Esophagus mucosa (tissue), 1 donor: ENCODE measurements around the gene SRSF7. TPM values are rescaled to one million over a fixed set of nuclear protein-coding genes. Genes with fewer than 3 reads are reported as not detected.
"Not testable (repeated sequence)": the region's sequence is repeated elsewhere in the genome, so short reads cannot be mapped to it uniquely, and the experiment has no call there.

Experiments
- ATAC-seq: fragments of 200-7000 bp; cut with Tn5 transposase; one replicate; pipeline ENCODE4 v1.9.1; 2020
- total RNA-seq: library from RNA; stranded (reverse); gene quantifications from one replicate; pipeline ENCODE4 v1.2.4, GENCODE V29; 2023
- donor health status: DM: yes; HTN: yes; CAD: no.

SRSF7 gene
- total RNA-seq, 1 donor from 2014 or later = 96.2 TPM

DNA sequence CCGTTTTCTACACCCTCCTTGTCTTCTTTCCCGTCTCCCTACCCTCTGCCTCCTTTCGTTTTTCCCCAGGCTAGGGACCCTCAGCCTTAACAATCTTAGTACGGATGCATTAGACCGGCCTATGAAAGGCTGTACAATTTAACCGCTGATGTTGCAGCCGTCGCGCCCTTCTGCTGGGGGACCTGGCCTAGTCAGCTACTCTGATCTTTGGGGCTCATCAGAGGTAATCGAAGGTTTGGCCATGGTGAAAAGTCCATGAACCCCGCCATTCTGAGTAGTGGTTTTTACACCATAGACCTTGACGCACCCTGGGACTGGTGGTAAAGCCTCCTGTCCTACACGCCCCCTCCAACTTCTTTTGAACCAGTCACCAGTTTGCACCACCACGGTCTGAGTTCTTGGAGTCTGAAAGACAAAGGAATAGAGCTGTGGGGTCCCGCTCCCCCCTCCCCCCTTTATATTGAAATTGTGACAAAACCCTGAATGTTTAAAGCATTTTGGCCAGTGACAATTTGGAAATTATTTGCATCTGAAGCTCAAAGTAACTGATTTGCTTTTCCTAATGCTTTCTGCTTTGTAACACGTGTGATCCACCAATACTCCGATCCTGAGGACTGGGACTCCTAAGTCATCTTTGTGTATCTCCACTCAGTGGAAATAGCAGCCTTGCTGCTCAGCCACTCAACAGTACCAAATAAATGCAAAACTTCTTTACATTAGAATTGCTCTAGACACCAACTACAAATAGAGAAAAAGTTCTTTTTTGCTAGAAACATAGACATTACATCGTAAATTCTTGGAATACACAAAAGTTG, 642 bp upstream of the SRSF7 start:
- ATAC-seq = no peak

DNA sequence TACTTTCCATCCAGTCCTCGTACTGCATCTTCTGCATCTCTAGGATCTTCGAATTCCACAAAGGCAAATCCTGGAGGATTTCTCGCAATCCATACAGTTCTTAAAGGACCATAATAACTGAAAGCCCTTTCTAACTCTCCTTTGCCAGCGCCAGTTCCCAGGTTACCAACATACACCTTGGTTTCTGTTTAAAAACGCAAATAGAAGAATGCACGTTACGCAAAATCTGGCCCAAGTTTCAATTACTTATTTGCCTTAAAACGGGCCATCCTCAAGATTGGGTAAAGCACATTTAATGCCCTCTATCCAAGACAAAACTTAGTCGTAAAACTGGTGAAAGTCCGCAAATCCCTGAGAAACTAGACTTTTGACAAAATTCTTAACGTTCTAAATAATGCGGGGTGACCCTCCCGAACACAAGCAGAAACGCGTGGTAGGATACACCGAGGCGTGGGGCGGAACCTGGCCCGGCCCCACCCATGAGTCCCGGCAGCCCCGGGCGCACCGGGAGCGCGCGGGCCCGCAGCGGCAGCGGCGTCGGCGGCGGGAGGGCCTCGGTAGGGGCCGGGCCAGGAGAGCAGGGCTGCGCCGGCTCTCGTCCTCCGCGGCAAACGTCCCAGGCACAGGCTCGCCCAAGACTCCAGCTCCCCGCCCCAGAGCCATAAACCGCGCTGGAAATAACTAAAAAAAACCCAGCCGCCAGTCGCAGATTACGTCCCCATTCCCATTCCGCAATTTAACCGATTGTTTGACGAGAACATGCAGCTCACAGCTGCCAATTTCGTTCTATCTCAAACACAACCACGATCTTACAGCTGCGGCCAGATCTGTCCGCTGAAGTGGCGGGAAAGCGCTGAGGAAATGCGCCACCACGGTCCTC, 910 bp downstream of the SRSF7 start:
- peak; percentile 75 for ATAC-seq

DNA sequence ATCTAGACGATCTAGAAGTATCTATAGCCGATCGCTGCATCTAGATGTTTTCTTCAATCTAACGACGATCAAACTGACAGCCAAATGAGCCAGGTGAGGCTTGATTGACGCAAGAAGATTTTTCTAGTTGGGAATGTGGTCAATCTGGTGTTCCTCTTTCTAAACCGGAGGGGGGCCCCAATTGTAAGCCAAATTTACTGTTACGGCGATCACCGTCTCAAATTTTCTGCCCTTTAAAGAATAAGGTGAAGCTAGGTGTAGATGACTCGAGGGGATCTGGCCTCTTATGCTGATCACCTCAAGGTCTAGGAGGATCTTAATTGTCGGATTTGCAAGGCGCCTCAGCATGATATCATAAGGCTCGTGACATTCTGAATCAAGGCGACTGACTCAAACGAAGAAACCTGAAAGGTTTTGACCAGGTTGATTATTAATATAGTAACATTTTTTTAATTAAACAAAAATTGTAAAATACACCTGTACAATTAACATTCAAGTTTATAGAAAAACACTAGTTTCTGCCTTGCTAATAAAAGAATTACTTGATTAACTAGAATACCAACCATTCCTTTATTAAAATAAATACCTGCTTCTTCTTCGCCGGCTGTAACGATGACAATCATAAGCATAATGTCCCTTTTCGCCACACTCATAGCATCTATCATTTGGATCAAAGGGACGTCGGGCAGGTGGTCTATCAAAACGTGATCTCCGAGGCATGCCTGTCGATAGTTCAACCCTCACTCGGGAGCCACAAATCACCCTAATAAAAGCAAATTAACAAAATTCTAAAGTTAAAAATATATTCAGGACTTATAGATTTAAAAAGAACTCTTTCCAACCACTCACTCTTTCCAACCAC, 2.0 kb downstream of the SRSF7 start:
- no peak for ATAC-seq

DNA sequence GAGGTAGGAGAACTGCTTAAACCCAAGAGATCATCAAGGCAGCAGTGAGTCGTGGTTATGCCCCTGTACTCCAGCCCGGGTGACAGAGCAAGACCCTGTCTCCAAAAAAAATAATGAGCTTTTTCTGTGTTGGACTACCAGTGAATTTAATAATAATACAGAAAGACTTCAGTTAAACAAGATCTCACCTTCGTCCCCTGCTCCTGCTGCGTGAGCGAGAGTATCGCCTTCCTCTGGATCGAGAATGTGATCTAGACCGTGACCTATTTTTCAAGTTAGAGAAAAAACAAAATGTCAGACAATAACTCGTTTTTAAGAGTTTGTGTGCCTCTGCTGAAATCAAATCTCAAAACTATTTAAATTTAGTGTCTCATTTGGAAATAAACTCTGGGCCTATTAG, 2.8 kb downstream of the SRSF7 start:
- no peak for ATAC-seq

DNA sequence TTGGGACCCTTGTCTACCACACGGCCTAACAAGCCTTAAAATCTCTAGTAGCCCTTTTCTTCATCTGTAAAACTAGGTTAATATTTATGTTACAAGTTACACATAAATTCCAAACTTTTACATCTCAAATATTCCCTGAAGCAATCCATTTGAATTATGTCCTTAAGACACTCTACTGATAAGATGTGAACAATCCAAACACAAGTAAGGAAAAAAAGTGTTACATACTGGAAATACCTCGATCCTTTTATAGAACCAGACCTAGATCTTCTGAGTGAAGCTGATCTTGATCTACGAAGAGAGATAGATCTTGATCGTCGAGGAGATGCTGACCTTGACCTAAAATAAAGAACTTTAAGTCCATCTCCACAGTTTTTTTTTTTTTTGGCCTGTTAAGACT, 3.3 kb downstream of the SRSF7 start:
- no peak for ATAC-seq

DNA sequence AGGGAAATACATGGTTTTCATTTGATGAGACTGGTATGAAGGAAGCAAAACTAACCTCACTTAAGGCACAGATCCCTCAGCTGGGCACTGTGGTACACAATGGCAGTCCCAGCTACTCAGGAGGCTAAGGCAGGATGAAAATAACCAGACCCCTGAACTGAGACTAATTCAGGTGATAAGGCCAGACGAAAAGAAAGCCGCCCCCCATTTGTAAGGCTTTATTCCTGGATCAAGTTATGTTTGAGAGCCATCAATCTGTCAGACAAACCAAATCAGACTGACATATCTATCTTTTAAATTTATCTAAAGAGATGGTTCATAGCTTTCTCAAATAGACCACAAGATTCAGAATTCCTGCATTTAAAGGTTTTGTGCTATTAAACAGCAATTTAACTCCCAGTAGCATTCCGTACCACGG, 4.1 kb downstream of the SRSF7 start:
- ATAC-seq = no peak

DNA sequence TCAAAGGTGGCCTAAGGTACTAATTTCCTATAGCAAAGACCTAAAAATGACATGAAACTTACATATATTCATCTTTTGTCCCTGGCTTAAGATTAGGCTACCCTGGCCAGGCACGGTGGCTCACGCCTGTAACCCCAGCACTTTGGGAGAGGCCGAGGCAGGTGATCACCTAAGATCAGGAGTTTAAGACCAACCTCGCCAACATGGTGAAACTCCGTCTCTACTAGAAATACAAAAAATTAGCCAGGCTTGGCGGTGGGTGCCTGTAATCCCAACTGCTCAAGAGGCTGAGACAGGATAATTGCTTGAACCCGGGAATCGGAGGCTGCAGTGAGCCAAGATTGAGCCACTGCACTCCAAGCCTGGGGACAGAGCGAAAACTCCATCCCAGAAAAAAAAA, 5.9 kb downstream of the SRSF7 start:
- ATAC-seq = no peak

DNA sequence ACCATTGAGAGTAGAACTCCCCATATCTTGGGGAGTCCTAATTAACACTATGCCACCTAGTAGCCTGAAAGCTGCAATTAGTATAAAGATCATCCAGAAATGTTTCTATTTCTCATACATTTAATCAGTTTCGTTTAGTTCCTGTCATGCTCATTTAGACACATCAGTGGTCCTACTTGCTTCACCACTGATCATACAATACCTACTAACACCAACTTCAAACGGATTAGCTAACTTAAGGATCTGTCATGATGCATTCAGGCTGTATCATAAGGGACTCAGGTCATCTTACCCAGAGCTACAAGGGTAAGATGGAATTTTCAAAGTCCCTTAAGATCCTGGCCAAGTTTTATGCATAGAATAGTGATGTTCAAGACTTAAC, 6.8 kb downstream of the SRSF7 start:
- ATAC-seq = no peak

DNA sequence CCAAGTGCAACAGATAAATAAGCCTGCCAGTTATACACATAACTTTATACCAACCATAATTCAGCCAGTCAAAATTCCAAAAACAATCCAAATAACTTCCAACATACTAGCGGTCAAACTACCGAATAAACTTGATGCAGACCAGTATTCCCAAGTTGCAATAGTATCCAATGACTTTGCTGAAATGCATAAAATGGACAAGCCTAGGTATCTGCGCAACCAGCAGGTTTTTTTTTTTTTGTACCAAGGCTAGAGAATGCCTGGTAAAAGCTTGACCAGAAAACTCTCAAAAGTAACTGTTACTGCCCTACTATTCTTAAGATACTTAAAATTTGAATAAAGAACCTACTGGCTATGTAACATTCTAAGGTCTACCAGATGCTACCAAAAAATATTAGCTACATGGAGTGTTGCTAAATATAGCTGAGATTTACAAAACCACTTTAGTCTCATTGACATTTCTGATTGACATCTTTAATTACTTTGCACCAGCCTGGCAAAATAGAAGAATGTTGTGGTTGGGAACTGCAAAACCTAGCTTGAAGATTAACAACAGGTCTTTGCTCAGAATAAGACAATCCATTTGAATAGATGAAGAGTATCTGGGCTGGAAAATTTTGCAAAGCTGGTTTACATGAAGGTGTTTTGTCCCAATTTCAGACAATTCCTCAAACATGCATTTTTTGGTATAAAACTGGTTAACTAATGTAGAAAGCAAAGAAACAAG, 7.3 kb downstream of the SRSF7 start:
- ATAC-seq = no peak

DNA sequence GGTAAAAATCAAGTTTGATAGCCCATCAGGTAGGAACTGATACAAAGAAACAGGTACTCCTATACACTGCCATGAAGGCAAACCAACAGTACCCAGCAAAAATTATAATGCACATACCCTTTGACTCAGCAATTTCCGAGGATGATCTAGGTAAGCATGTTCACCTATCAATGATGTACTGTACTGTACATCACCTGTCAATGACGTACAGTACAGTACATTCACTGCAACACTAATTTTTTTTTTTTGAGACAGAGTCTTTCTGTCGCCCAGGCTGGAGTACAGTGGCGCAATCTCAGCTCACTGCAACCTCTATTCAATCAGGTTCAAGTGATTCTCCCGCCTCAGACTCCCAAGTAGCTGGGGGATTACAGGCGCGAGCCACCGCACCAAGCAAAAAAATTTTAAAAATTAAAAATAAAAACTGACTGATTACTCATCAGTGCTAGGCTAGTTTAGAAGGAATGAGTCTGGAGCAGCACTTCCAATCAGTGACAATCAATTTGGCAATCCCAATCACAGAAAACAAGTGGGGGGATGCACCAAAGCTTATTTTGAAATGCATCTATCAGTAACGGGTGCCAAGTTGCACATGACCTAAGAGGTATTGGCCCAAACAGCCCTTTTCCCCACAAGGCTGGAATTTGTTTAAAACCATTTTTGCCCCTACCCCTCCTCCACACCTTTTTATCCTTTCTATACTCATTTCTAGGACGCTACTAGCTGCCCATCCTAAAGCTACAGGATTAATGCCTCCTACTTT, 8.2 kb downstream of the SRSF7 start:
- ATAC-seq = peak; percentile 21

DNA sequence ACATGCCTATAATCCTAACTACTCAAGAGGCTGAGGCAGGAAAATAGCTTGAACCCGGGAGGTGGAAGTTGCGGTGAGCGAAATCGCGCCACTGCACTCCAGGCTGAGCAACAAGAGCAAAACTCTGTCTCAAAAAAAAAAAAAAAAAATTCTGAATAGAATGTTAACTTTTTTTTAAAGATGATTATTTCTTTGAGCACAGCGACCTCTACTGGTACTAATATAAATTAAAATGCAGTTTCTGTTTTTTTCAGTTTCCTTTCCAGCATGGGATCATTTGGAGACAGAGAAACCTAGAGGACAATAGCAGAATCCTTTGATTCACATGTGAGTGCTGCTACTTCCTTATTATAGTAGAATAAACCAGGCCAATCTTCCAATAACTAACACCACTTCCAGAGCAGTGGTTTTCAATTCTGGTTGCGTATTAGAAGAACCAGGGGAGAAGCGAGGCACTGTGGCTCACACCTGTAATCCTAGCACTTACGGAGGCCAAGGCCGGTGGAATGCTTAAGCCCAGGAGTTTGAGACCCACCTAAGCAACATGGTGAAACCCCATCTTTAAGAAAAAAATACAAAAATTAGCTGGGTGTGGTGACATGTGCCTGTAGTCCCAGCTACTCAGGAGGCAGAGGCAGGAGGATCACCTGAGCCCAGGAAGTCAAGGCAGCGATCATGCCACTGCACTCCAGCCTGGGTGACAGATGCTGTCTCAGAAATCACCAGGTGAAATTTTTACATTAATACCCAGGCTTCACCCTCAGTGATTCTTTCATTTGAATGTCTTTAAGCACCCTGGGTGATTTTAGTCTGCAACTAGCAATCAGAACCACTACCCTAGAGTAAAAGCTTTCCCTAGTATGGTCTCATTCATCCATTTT, 10.1 kb downstream of the SRSF7 start:
- peak; percentile 57 for ATAC-seq

DNA sequence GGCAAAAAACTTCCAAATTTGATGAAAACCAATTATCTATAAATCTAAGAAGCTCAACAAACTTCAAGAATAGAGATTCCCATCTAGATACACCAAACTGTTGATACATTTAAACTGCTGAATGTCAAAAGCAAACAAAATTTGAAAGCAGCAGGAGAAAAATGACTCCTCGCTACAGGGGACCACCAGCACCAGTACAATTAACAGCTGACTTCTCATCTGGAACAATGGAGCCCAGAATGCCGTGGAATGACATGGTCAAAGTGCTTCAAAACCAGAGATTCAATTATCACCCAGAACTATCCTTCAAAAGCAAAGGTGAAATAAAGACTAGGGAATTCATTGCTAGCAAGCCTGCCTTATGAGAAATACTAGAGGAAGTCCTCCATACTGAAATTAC, 11.6 kb downstream of the SRSF7 start:
- ATAC-seq = no peak

DNA sequence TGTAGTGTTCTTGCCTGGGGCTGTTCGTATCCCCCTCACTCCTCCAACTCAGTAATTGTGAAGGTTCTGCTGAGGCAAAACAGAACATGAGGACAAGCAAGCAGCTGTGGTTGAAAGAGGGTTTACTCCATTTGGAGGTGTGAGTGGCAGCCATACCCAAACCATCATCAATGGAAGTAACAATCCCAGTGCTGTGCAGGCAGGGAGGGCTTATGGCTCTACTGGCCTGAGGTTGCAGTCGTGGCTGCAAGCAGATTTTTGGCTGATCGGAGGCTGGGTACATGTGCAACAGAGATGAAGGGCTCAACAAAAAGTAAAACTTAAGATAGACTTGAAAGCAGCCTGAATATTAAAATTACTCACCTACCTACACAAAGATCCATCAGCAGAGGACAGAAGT, 13.2 kb downstream of the SRSF7 start:
- no peak for ATAC-seq

DNA sequence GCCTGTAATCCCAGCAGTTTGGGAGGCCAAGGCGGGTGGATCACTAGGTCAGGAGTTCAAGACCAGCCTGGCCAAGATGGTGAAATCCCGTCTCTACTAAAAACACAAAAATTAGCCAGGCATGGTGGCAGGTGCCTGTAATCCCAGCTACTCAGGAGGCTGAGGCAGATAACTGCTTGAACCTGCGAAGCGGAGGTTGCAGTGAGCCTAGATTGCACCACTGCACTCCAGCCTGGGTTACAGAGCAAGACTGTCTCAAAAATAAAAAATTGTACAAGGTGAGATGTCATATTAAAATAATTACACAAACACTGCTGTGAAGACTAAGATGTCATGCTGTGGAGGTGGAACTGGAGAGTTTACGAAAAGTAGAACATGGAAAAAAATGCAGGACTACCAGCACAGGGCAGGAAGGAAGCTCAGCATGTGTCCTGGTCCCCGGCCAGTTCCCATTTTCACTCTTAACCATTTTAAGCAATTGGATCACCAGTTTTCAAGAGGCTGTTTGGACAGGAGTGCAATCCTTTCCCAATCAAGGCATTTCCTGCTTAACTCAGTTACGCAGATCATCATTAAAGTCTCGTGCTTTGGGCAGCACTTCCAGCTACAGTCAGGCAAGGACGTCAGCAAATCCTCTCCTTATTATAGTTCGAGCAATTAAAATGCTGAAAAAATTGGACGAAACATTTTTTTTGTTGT, 14.0 kb downstream of the SRSF7 start:
- ATAC-seq = not testable (repeated sequence)

DNA sequence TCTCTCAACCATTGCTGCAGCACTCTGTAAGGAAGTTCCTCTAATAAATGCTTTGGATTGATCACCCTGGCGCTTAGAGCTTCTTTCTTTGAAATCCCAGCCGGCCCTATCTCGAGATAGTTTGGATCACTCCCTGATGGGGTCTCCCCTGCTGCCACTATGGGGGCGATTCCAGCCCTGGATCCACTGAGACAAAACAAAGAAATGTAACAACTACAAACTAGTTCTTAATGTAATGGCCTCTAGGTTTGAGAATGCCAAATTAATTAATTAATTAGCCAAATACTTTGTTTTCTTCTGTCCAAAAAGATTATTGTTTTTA, 15.2 kb downstream of the SRSF7 start:
- ATAC-seq = no peak

DNA sequence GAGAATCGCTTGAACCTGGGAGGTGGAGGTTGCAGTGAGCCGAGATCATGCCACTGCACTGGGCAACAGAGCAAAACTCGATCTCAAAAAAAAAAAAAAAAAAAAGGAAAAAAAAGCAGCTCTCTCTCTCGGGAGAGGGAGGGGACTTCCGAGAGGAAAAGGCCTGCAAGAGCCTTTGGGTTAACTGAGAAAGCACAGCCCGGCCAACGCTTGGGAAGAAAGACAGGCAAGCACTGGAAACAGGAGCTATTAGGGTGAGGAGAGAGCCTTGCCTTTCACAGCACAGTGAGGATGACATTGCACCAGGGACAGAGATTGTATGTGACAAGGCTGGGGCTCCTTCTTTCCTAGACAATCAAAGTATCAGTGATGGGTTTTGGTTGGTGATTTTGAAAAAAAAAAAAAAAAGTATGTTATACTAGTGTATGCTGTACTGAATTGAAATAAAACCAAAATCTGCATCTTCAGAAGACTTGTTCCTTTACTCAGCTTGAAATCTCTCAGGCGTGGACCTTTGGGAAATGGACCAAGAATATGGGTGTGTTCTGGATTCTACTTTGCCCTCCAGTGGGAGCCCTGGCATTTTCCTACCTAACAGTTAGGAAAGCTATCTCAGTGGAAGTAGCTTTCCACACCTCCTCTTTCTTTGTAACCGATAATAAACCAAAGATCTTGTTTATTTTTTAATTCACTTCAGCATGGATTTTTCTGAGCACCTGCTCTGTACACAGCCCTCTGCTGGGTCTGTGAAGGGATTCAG, 16.7 kb downstream of the SRSF7 start:
- ATAC-seq = no peak

DNA sequence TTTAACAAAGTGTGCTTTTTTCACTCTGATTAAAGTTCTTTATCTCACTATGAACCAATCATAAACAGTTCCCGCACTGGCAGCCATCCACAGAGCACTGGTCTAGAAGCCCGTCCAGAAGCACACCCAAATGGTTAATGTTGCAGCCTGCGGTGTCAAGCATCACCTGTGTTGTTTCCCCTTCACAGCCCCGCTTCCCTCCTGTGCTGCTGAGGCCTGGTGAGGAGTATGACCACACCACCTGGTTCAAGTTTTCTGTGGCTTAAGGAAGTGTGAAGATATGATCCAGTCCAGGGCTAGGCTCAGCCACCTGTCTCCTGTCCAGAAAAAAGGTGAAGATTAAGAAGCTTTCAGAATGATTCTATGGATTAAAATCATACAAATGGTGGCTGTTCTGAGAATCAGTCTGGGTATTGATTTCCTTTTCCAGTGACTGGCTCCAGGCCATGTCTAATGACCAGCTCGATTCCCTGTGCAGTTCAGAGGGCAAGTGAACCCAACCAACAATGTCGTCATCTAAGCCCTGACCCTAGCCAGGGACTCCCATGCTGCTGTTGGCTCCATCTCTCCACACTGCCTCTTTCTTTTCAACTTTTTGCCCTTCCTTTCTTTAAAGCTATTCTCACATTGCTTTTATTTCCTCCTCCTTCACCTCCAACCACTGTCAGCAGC, 17.7 kb downstream of the SRSF7 start:
- ATAC-seq = no peak

DNA sequence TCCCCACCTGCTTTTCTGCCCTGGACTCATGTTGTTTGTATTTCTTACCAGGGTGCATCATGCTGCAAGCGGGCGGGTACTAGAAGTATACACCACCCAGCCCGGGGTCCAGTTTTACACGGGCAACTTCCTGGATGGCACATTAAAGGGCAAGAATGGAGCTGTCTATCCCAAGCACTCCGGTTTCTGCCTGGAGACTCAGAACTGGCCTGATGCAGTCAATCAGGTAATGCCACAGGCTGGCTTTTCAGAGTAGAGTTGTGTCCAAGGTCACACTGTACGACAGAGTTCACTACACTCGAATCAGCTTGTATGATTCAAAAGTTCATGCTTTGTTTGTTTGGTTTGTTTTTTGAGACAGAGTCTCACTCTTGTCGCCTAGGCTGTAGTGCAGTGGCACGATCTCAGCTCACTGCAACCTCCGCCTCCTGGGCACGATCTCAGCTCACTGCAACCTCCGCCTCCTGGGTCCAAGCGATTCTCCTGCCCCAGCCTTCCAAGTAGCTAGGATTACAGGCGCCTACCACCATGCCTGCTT, 19.4 kb downstream of the SRSF7 start:
- ATAC-seq = no peak
